ENCODE data around the gene VOPP1. TPM values are rescaled to one million over a fixed set of nuclear protein-coding genes. Genes with fewer than 3 reads are reported as not detected.

VOPP1 gene
- total and polyA plus RNA-seq, 2 donors (not counting 3 experiments of a cell fraction or from before 2014, with no cell fraction given), result 85.6 to 154 TPM

DNA sequence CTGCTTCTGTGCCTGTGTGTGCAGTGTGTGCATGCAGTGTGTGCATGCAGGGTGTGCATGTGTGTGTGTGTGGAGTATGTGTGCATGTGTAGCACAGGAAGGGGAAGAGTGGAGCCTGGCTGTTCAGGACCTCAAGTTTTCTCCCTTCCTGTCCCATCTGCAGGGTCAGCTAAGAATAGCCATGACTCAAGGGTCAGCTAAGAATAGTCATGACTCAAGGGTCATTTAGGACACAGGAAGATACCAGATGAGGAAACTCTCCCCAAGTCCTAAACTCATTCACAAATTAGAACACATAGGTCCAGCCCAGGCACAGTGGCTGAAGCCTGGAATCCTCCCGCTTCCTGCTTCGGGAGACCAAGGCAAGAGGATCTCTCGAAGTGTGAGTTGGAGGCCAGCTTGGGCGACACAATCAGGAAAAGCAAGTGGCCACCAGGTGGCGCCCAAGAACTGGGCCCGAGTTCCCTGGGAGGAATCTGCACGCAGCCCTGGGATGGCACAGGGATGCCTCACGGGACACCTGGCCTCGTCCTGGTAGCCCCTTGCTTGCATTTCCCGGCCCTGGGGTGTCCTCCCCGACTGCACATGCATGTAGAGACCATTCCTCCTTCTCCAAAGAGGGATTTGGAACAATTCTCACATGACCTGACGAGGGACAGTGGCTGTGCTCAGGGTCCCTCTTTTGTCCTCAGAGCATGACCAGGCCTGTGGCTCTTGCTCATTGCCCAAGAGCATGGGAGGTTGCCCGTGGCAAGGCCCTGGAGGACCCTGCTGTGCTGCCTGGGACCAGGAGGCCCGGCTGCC is 21.4 kb upstream of the VOPP1 start:
- peak; percentile 41 for DNase-seq (ENCODE audit: low read depth, low spot score)
- H3K36me3 ChIP-seq (ENCODE audit: control insufficient read depth in 2 of 2, extremely low read depth in 1 of 2, insufficient read depth in 2 of 2, low read length in 2 of 2), result no peaks in the 10 kb centered on the region
- no peak overlapping the region for H3K4me3 ChIP-seq (replicated peaks in 1 of 3; ENCODE audit: insufficient read depth in 1 of 3, low read depth in 1 of 3, low read length in 3 of 3)
- dilution Hi-C loops (cut with MboI; ENCODE audit: extremely low pct_ligation_motif_present, low sequenced_read_pairs) (no loop called here), intact Hi-C loops (cut with micrococcal nuclease) (loop anchor here (1.0 to 2.0 kb wide), 3 partner anchors 19 to 313 kb away; no protein-coding TSS in a partner anchor)
- H3K27me3 ChIP-seq (ENCODE audit: control insufficient read depth in 2 of 2, insufficient read depth in 2 of 2, low read length in 2 of 2), result peaks cover 0 to 2% of the 10 kb centered on the region in 2 experiments
- ChIA-PET POLR2A (no interaction called here), CTCF (interaction anchor here (0.6 to 1.6 kb wide), 10 partner anchors 9 to 371 kb away, joined by 3 to 9 read pairs (median 3); partner anchors contain the start of gene NIPSNAP2)
- no peak overlapping the region for H3K27ac ChIP-seq (ENCODE audit: insufficient read depth, low read depth, low read length)
- peaks cover 8% of the 10 kb centered on the region for H3K4me1 ChIP-seq (ENCODE audit: control insufficient read depth, extremely low read depth, insufficient read depth, low read length)
- no peaks in the 10 kb centered on the region for H3K9me1 ChIP-seq (replicated peaks; ENCODE audit: control insufficient read depth, extremely low read depth, insufficient read depth, low read length)
- TF ChIP-seq FOS (IDR thresholded peaks at IDR 0.05; ENCODE audit: borderline replicate concordance, insufficient read depth, low read length) (peak; percentile 48), JUN (IDR thresholded peaks at IDR 0.05; ENCODE audit: borderline replicate concordance, insufficient read depth, insufficient read length, low read depth) (peak; percentile 84), GATA2 (IDR thresholded peaks at IDR 0.05; ENCODE audit: insufficient read depth, insufficient read length, low read depth, low read length) (no peak), POLR2A (IDR thresholded peaks at IDR 0.05; ENCODE audit: low read depth, low read length) (no peak), POLR2AphosphoS5 (IDR thresholded peaks at IDR 0.05; ENCODE audit: insufficient read depth, low read depth, low read length) (no peak), CTCF (IDR thresholded peaks at IDR 0.05; ENCODE audit: extremely low read depth in 1 of 2, insufficient read depth in 1 of 2, low read depth in 1 of 2, low read length in 2 of 2) (peak; percentile 75 to 79), MYC (IDR thresholded peaks at IDR 0.05; ENCODE audit: low read depth, low read length) (no peak)
- TF ChIP-seq, protein P1, sequence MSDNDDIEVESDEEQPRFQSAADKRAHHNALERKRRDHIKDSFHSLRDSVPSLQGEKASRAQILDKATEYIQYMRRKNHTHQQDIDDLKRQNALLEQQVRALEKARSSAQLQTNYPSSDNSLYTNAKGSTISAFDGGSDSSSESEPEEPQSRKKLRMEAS (IDR thresholded peaks at IDR 0.05; ENCODE audit: insufficient read depth, insufficient read length), result no peak
- H3K9me3 ChIP-seq (replicated peaks; ENCODE audit: control insufficient read depth, insufficient read depth, low read length), result no peaks in the 10 kb centered on the region
- FAIRE-seq, result peak; percentile 26
- no peak overlapping the region for H3K4me2 ChIP-seq (ENCODE audit: insufficient read depth, low read length)
- no peaks in the 10 kb centered on the region for H4K20me1 ChIP-seq (replicated peaks; ENCODE audit: control insufficient read depth, extremely low read depth, insufficient read depth, low read length)
- no peak overlapping the region for H3K9ac ChIP-seq (replicated peaks; ENCODE audit: extremely low read depth, insufficient read depth, low read length)
- H2AFZ ChIP-seq (ENCODE audit: low read depth, low read length), result no peak overlapping the region
- no peaks in the 10 kb centered on the region for H3K79me2 ChIP-seq (ENCODE audit: control insufficient read depth, insufficient read depth, low read length)
- no TSS peak for BruUV-seq (replicated peaks)
